ENCODE data around the gene DOK3.

DOK3 gene

GRCh38 chr5:177467436-177467835 is 42.2 kb downstream of the DOK3 start:
- no peaks in the 10 kb centered on the region for H3K9me3 Mint-ChIP-seq (ENCODE audit: low read depth)
- H3K4me3 Mint-ChIP-seq = no peak overlapping the region
- peaks cover 9% of the 10 kb centered on the region for H3K36me3 Mint-ChIP-seq
- no peaks in the 10 kb centered on the region for H3K27me3 Mint-ChIP-seq
- H3K27ac Mint-ChIP-seq = no peak overlapping the region
- peaks cover 15% of the 10 kb centered on the region for H3K4me1 Mint-ChIP-seq (ENCODE audit: low read depth)

GRCh38 chr5:177466861-177467260 is 42.8 kb downstream of the DOK3 start:
- Mint-ChIP-seq H3K36me3 (peaks cover 9% of the 10 kb centered on the region), H3K4me3 (no peak overlapping the region), H3K4me1 (ENCODE audit: low read depth) (peaks cover 16% of the 10 kb centered on the region), H3K27me3 (no peaks in the 10 kb centered on the region), H3K27ac (no peak overlapping the region), H3K9me3 (ENCODE audit: low read depth) (no peaks in the 10 kb centered on the region)

DNA sequence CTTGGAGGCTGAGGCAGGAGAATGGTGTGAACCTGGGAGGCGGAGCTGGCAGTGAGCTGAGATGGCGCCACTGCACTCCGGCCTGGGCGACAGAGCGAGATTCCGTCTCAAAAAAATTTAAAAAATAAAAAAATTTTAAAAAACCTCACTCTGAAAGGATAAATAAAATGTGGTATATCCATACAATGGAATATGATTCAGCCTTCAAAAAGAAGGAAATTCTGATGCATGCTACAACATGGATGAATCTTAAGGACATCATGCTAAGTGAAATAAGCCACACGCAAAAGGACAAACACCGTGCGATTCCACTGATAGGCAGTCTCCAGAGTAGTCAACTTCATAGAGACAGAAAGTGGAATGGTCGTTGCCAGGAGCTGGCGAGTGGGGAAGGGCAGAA is 44.6 kb downstream of the DOK3 start:
- Mint-ChIP-seq H3K4me3 (no peak overlapping the region), H3K4me1 (ENCODE audit: low read depth) (peaks cover 6% of the 10 kb centered on the region), H3K36me3 (peaks cover 9% of the 10 kb centered on the region), H3K9me3 (ENCODE audit: low read depth) (no peaks in the 10 kb centered on the region), H3K27me3 (no peaks in the 10 kb centered on the region), H3K27ac (no peak overlapping the region)

- no peaks in the 10 kb centered on the region for H3K27me3 Mint-ChIP-seq
- peaks cover 8% of the 10 kb centered on the region for H3K4me1 Mint-ChIP-seq (ENCODE audit: low read depth)
- H3K9me3 Mint-ChIP-seq (ENCODE audit: low read depth) = no peaks in the 10 kb centered on the region
- peaks cover 11% of the 10 kb centered on the region for H3K36me3 Mint-ChIP-seq
- H3K27ac Mint-ChIP-seq = no peak overlapping the region
- no peak overlapping the region for H3K4me3 Mint-ChIP-seq
Observed at GRCh38 chr5:177462021-177462670, 47.5 kb downstream of the DOK3 start.

GRCh38 chr5:177459819-177460628 is 49.6 kb downstream of the DOK3 start:
- Mint-ChIP-seq H3K27me3 (no peaks in the 10 kb centered on the region), H3K36me3 (peaks cover 2% of the 10 kb centered on the region), H3K4me1 (ENCODE audit: low read depth) (peaks cover 14% of the 10 kb centered on the region), H3K4me3 (no peak overlapping the region), H3K27ac (no peak overlapping the region), H3K9me3 (ENCODE audit: low read depth) (no peaks in the 10 kb centered on the region)

GRCh38 chr5:177459357-177459756 is 50.3 kb downstream of the DOK3 start:
- Mint-ChIP-seq H3K36me3 (peaks cover 2% of the 10 kb centered on the region), H3K9me3 (ENCODE audit: low read depth) (no peaks in the 10 kb centered on the region), H3K4me1 (ENCODE audit: low read depth) (peaks cover 14% of the 10 kb centered on the region), H3K27ac (no peak overlapping the region), H3K27me3 (no peaks in the 10 kb centered on the region), H3K4me3 (no peak overlapping the region)

- Mint-ChIP-seq H3K36me3 (peaks cover 2% of the 10 kb centered on the region), H3K4me1 (ENCODE audit: low read depth) (peaks cover 14% of the 10 kb centered on the region), H3K27ac (no peak overlapping the region), H3K4me3 (no peak overlapping the region), H3K27me3 (no peaks in the 10 kb centered on the region), H3K9me3 (ENCODE audit: low read depth) (no peaks in the 10 kb centered on the region)
Observed at GRCh38 chr5:177458912-177459350, 50.7 kb downstream of the DOK3 start.

- no peaks in the 10 kb centered on the region for H3K9me3 Mint-ChIP-seq (ENCODE audit: low read depth)
- no peaks in the 10 kb centered on the region for H3K27me3 Mint-ChIP-seq
- H3K4me1 Mint-ChIP-seq (ENCODE audit: low read depth) = peaks cover 20% of the 10 kb centered on the region
- no peak overlapping the region for H3K27ac Mint-ChIP-seq
- peaks cover 2% of the 10 kb centered on the region for H3K36me3 Mint-ChIP-seq
- H3K4me3 Mint-ChIP-seq = no peak overlapping the region
Observed at GRCh38 chr5:177457852-177458681, 51.6 kb downstream of the DOK3 start.

DNA sequence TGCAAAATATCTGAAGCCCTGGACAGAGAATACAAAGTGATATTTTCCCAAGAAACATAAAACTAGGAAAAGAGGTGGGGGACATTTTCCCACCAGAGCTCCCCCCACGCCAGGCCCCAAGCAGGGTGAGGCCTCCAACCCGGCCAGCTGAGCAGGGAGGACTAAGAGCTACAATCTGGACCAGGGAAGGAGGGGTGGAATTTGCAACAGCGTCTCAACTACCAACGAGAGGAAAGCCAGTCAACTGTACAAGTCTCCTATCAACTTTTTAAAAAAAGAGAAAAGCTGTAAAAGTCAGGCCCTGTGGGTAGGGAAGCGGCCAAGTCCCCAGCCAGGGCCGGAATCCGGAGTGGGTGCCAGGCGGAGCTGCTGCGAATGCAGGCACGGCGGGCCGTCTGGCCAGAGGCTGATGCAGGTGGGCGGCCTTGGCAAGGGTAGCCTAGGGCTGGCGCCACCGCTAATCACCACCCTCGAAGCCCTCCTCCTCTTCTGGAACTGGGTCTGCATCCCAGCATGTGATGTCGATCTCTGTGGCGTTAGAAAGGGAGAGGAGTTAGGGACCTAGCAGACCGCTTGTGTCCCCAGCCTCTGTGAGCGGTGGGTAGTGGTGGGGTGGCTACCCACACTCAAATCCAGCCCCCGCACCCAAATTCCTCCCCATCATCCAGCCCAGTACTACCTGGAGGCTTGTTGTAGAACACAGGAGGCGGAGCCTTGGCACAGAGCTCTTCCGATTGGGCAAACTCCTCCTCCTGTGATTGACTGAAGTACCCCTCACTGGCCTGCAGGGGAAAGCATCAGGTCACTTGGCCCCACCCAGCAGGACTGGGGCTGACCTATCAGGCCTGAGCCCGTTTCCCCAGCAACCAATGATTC is 52.4 kb downstream of the DOK3 start:
- H3K4me1 Mint-ChIP-seq (ENCODE audit: low read depth) = peaks cover 20% of the 10 kb centered on the region
- H3K4me3 Mint-ChIP-seq = peak overlapping the region; percentile 74
- peaks cover 2% of the 10 kb centered on the region for H3K36me3 Mint-ChIP-seq
- H3K9me3 Mint-ChIP-seq (ENCODE audit: low read depth) = no peaks in the 10 kb centered on the region
- no peaks in the 10 kb centered on the region for H3K27me3 Mint-ChIP-seq
- H3K27ac Mint-ChIP-seq = peak overlapping the region; percentile 41

DNA sequence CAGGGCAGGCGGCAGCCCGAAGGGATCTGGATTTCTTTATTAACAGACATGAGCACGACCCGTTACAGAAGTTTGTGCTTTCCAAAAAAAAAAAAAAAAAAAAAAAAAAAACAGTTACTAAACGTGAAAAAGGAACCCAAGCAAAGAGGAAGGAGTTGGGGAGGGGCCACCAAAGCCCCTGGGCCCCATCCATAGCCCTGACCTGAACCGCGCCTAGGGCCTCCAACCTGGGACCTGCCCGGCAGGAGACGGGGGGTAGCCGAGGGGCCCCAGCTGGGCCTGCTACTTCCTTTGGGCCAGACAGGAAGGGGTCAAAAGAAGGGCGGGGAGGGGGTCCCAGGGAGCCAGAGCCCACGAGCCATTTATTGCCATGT is 53.0 kb downstream of the DOK3 start:
- Mint-ChIP-seq H3K27me3 (no peaks in the 10 kb centered on the region), H3K9me3 (ENCODE audit: low read depth) (no peaks in the 10 kb centered on the region), H3K36me3 (peaks cover 2% of the 10 kb centered on the region), H3K4me3 (peak overlapping the region; percentile 86), H3K4me1 (ENCODE audit: low read depth) (peaks cover 23% of the 10 kb centered on the region), H3K27ac (no peak overlapping the region)

DNA sequence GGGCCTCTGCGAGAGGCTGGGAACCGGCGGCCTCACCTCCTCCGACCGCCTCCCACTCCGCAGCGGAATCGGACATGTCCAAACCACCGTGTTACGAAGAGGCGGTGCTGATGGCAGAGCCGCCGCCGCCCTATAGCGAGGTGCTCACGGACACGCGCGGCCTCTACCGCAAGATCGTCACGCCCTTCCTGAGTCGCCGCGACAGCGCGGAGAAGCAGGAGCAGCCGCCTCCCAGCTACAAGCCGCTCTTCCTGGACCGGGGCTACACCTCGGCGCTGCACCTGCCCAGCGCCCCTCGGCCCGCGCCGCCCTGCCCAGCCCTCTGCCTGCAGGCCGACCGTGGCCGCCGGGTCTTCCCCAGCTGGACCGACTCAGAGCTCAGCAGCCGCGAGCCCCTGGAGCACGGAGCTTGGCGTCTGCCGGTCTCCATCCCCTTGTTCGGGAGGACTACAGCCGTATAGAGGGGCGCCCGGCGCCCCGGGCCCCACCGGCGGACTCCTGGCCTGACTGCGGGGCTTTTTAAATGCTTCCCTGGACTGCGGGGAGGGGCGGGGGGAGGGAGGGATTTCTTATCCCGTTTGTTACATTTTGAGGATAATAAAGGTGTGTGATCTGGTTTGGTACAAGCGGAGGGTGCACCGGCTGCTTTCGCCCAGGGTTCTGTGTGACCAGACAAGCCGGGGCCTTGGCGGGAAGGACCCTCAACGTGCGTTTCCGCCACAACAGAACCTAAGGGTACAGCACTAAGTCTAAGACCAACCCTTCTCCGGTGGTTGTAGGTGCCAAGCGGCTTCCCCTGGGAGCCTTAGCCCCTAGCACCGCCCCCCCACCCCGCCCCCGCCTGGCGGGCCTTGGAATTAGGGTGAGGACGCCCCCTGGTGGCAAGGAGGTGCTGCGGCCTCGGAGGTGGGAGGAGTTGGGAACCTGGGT is 53.7 kb downstream of the DOK3 start:
- H3K36me3 Mint-ChIP-seq = peaks cover 2% of the 10 kb centered on the region
- peak overlapping the region; percentile 86 for H3K4me3 Mint-ChIP-seq
- H3K9me3 Mint-ChIP-seq (ENCODE audit: low read depth) = no peaks in the 10 kb centered on the region
- peaks cover 23% of the 10 kb centered on the region for H3K4me1 Mint-ChIP-seq (ENCODE audit: low read depth)
- H3K27me3 Mint-ChIP-seq = no peaks in the 10 kb centered on the region
- peak overlapping the region; percentile 79 for H3K27ac Mint-ChIP-seq

DNA sequence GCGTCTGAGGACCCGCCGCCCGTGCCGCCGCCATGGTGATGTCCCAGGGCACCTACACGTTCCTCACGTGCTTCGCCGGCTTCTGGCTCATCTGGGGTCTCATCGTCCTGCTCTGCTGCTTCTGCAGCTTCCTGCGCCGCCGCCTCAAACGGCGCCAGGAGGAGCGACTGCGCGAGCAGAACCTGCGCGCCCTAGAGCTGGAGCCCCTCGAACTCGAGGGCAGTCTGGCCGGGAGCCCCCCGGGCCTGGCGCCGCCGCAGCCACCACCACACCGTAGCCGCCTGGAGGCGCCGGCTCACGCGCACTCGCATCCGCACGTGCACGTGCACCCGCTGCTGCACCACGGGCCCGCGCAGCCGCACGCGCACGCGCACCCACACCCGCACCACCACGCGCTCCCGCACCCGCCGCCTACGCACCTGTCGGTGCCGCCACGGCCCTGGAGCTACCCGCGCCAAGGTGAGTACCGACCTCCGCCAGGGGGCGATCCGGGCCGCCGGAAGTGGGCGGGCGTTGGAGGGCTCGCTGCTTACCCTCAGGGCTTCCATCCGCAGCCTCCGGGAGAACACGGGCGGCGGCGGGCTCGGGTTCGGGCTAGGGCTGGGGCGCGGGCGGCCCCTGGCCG is 54.5 kb downstream of the DOK3 start:
- Mint-ChIP-seq H3K4me3 (peak overlapping the region; percentile 86), H3K27ac (no peak overlapping the region), H3K4me1 (ENCODE audit: low read depth) (peaks cover 25% of the 10 kb centered on the region), H3K36me3 (peaks cover 2% of the 10 kb centered on the region), H3K27me3 (no peaks in the 10 kb centered on the region), H3K9me3 (ENCODE audit: low read depth) (no peaks in the 10 kb centered on the region)

DNA sequence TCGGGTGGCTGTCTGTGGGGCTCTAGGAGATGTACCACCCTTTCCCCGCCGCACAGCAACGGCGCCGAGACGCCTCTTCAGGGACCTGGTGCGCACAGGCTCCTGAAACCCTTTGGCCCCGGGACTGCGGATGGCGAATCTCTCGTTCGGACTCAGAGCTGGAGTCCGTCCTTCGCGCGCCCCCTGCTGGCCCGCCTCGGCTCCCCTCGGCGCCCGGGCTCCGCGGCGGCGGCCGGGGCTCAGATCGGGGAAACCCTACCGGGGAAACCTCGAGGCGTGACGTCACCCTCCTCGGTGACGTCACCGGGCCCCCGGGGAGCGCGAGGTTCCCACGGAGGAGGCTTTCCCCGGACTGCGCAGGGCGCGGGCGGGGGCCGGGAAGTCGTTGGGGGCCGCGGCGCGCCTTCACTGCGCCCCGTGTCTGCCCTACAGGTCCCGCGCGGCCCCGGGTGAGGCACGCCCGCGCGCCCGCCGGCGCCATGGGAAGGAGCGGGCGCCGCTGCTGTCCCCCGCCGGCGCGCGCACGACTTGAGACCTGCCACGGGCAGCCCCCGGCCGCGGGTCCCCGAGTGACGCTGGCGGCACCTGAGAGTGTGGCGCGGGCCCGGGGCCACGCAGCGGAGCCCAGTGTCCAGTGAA is 55.1 kb downstream of the DOK3 start:
- Mint-ChIP-seq H3K27me3 (no peaks in the 10 kb centered on the region), H3K27ac (no peak overlapping the region), H3K36me3 (peaks cover 2% of the 10 kb centered on the region), H3K9me3 (ENCODE audit: low read depth) (no peaks in the 10 kb centered on the region), H3K4me1 (ENCODE audit: low read depth) (peaks cover 25% of the 10 kb centered on the region), H3K4me3 (peak overlapping the region; percentile 86)
